Skin of body (tissue), 2 donors: ENCODE data around the gene BPI. TPM values are rescaled to one million over a fixed set of nuclear protein-coding genes. Genes with fewer than 3 reads are reported as not detected.
"Not testable (repeated sequence)": the region's sequence is repeated elsewhere in the genome, so short reads cannot be mapped to it uniquely, and the experiment has no call there.

Source experiments
- DNase-seq: peaks from one replicate; lab custom pipeline; 2025; lab: John Stamatoyannopoulos, UW
- total RNA-seq: library from RNA; depleted of rRNA; stranded (reverse); fragments of >200 nt; gene quantifications from one replicate; pipeline ENCODE4 v1.2.3, GENCODE V29; 2014

The BPI gene
- total RNA-seq, 1 donor from 2014 or later, result 7.9 TPM

GRCh38 chr20:38331814-38332213, 27.9 kb downstream of the BPI start:
- DNase-seq, result no peak

DNA sequence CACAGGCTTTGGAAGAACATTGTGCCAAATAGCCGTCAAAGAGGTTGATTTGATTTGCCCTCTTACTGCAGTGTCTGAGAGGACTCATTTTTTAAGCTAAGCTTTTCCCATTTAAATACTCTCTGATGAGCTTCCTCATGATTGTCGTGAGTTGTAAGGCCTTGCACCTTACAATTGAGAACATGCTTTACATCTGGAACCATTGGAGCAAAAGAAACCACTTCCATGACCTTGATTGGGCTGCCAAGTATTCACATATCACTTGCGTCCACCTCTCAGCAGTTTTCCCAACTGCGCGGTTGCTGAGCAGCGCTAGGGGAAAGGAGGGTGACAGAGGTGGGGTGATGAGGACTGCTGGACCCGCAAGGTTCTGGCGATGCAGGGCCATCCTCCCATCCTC, 30.1 kb downstream of the BPI start:
- no peak for DNase-seq

GRCh38 chr20:38336726-38337125, 32.8 kb downstream of the BPI start:
- no peak for DNase-seq

- DNase-seq, result no peak
These were observed 33.7 kb downstream of the BPI start for GRCh38 chr20:38337561-38338140.

GRCh38 chr20:38338849-38339520, 35.0 kb downstream of the BPI start:
- no peak for DNase-seq

GRCh38 chr20:38339521-38339896, 35.6 kb downstream of the BPI start:
- not testable (repeated sequence) for DNase-seq

- no peak for DNase-seq
These were observed 36.0 kb downstream of the BPI start for GRCh38 chr20:38339997-38340396.

GRCh38 chr20:38340693-38341092, 36.7 kb downstream of the BPI start:
- no peak for DNase-seq

DNA sequence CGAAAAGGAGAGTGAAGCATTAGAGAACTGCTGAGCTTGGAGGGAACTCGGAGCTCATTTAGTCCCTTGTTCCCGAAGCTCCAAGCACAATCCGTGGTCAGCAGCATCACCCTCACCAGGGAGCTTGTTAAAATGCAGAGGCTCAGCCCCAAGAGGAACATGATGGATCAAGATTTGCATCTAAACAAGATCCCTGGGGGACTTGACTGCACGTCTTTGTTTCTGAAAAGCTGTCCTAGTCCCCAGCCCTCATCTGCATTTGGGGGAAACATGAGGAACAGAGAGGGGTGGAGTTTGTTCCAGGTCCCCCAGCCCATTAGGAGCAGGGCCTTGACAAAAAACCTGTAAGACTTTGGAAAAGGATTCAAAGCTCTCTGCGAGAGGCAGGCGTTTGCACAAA, 38.3 kb downstream of the BPI start:
- DNase-seq, result no peak

DNA sequence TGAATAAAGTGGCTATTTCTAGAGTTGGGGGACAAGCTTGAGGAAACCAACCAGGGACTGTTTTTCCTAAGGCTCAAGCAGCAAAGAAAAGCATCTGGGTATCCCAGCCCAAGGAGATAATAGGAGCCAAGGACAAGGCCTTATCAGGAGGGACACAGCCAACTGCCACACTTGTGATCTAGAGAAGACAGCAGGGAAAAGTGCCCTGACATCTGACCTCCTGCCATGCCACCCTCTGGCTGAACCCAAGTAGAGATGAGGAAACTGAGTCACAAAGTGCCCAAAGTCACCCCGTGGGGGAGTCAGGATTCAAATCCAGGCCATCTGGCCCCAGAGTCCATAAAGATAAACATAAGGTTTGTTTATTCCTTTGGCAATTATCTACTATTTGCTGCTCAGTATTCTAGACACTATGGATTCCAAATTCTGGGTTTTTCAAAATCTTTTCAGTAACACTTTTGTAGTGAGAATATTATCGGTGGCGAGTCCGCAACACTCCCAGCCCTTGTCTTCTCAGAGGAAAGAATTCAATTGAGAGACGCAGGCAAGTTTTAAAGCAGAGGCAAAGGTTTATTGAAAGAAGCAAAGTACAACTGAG, 38.9 kb downstream of the BPI start:
- no peak for DNase-seq

DNA sequence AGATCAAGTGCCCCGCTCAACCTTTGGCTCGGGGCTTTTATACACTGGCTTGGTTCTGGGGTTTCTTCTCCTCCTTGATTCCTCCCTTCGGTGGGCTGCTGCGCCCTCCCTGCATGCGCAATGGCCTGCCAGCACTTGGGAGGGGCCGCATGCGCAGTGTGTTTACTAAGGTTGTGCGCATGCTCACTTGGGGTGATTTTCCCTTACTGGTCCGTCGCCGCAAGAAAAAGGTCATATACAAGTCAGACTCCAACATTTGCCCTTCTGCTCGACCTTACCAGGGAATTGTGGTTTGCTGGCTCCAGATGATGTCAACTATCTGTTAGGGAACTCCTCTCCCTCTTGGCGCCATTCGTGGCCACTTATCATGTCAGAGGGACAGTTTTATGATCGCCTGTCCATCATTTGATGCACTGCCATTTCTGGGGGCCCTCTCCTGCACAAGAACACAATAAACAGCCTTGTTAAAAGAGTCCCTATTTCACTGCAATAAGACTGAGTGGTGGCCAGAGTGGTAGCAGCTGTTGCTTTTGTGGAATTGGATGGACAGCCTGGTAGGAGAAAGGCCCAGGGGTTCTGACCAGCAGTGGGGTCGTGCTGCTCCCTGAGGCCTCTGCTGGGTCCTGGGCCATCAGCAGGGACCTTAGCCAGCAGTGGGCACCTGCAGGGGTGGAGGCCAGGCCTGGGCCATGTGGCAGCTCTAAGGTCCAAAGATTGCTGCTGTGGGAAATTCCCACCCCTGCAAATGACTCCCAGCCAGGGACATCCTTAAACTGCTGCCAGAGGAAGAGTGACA, 39.6 kb downstream of the BPI start:
- no peak for DNase-seq

DNA sequence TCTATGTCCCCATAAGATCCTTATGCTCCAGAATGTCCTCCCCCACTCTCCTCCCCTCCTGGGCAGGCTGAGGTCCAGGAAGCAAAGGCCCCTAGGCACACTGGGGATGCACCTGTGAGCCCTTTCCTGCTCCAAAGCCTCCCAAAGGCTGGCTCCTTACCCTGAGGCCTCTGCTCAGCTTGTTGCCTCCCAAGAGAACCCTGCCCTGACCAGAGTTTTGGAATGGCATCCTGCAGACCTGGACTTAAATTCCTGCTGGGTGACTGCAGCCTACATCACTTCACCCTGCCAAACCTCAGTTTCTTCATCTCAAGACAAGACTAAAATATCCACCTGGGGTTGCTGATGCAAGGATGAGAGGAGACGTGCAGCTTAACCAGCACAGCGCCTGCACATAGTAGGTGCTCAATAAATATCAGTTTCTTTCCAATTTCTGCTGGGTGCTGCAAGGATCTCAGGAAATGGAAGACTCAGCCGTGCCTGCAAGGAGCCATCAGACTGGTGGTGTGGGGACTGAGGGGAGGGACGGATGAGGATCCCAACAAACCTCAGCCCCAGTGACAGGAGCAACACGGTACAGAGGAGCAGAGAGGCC, 40.2 kb downstream of the BPI start:
- DNase-seq, result no peak

- no peak for DNase-seq
These were observed 41.7 kb downstream of the BPI start for GRCh38 chr20:38345643-38346042.

- DNase-seq, result no peak
These were observed 42.3 kb downstream of the BPI start, which contains the start of gene LBP for GRCh38 chr20:38346247-38346651. Gene LBP (plus strand): TSS chr20:38346482. CDS start chr20:38346517, 35 bp downstream.

- no peak for DNase-seq
These were observed 42.8 kb downstream of the BPI start for GRCh38 chr20:38346741-38347140.

GRCh38 chr20:38349856-38350255, 45.9 kb downstream of the BPI start:
- no peak for DNase-seq

GRCh38 chr20:38350879-38351775, 47.2 kb downstream of the BPI start:
- DNase-seq, result no peak

- no peak for DNase-seq
These were observed 49.4 kb downstream of the BPI start for GRCh38 chr20:38353316-38353715.

- DNase-seq, result no peak
These were observed 50.3 kb downstream of the BPI start for GRCh38 chr20:38354227-38354626.

GRCh38 chr20:38355161-38356012, 51.4 kb downstream of the BPI start:
- no peak for DNase-seq
